ENCODE data around the gene SOCS2. TPM values are rescaled to one million over a fixed set of nuclear protein-coding genes. Genes with fewer than 3 reads are reported as not detected.

Gene SOCS2
- polyA plus RNA-seq, 2 of the 4 experiments (the other 2 are of a cell fraction), result 21.8 to 22.2 TPM

- no peak for TF ChIP-seq HEYL (CRISPR knock-in tag; IDR thresholded peaks at IDR 0.05)
- no peak for TF ChIP-seq E2F6 (IDR thresholded peaks at IDR 0.05; ENCODE audit: borderline replicate concordance, low read depth)
- TF ChIP-seq RNF2 (IDR thresholded peaks at IDR 0.05; ENCODE audit: borderline replicate concordance, low read depth), result no peak
- no peak for TF ChIP-seq POLR2A (IDR thresholded peaks at IDR 0.05; ENCODE audit: low read length)
- TF ChIP-seq RAD21 (conservative IDR thresholded peaks at IDR 0.05 in 1 of 2, IDR thresholded peaks at IDR 0.05 in 1 of 2), result no peak
- no peak for TF ChIP-seq KDM1A (IDR thresholded peaks at IDR 0.05; ENCODE audit: low read depth)
Measured at GRCh38 chr12:93595351-93595750, 22.9 kb downstream of the SOCS2 start (continued).

- no peak for FAIRE-seq
- H3K4me3 ChIP-seq, result no peak overlapping the region
- ChIA-PET POLR2A (no interaction called here), CTCF (interaction anchor here (1.7 kb wide), 1 partner anchor 27 kb away, joined by 4 read pairs; no protein-coding TSS in a partner anchor)
- no peak for ATAC-seq
- no peak overlapping the region for H3K27ac ChIP-seq
- H3K4me1 ChIP-seq, result no peaks in the 10 kb centered on the region
- 91% methylated on average over 2 of the region's 2 CpGs for WGBS (ENCODE audit: missing lambda C conversion rate)
- no peak overlapping the region for H3K4me2 ChIP-seq
- no peak for DNase-seq (ENCODE audit: low read depth in 1 of 2, low spot score in 1 of 2)
- no peaks in the 10 kb centered on the region for H3K9me3 ChIP-seq
- TF ChIP-seq JUN (IDR thresholded peaks at IDR 0.05) (no peak), MAZ (IDR thresholded peaks at IDR 0.05; ENCODE audit: borderline replicate concordance, low read depth, low read length) (no peak), MAFK (IDR thresholded peaks at IDR 0.05; ENCODE audit: partially characterized antibody) (no peak), ZFP36 (IDR thresholded peaks at IDR 0.05; ENCODE audit: borderline replicate concordance, partially characterized antibody) (no peak), BHLHE40 (IDR thresholded peaks at IDR 0.05; ENCODE audit: low read depth, low read length) (no peak), EHMT2 (IDR thresholded peaks at IDR 0.05; ENCODE audit: low read depth) (no peak), TP53 (CRISPR knock-in tag; IDR thresholded peaks at IDR 0.05) (no peak), CEBPB (IDR thresholded peaks at IDR 0.05) (no peak), CBX2 (IDR thresholded peaks at IDR 0.05; ENCODE audit: borderline replicate concordance, low read depth) (no peak), FOXS1 (CRISPR knock-in tag; IDR thresholded peaks at IDR 0.05) (no peak)
- TF ChIP-seq, protein P1, sequence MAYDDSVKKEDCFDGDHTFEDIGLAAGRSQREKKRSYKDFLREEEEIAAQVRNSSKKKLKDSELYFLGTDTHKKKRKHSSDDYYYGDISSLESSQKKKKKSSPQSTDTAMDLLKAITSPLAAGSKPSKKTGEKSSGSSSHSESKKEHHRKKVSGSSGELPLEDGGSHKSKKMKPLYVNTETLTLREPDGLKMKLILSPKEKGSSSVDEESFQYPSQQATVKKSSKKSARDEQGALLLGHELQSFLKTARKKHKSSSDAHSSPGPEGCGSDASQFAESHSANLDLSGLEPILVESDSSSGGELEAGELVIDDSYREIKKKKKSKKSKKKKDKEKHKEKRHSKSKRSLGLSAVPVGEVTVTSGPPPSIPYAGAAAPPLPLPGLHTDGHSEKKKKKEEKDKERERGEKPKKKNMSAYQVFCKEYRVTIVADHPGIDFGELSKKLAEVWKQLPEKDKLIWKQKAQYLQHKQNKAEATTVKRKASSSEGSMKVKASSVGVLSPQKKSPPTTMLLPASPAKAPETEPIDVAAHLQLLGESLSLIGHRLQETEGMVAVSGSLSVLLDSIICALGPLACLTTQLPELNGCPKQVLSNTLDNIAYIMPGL (CRISPR knock-in tag; IDR thresholded peaks at IDR 0.05; ENCODE audit: borderline replicate concordance), result no peak
Measured at GRCh38 chr12:93597608-93598007, 25.1 kb downstream of the SOCS2 start.

DNA sequence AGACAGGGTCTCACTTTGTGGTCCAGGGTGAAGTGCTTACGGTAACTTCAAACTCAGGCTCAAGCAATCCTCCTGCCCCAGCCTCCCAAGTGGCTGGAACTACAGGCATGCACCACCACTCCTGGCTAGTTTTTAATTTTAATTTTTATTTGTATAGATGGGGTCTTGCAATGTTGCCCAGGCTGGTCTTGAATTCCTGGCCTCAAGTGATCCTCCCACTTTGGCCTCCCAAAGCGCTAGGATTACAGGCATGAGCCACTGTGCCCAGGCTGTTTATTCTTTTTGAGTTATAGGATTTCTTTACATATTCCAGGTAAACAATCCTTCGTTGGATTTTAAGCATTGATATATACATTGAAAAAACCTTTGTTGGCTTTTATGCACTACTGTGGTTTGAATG, 26.7 kb downstream of the SOCS2 start:
- ChIA-PET CTCF (interaction anchor here (1.7 kb wide), 1 partner anchor 26 kb away, joined by 4 read pairs; no protein-coding TSS in a partner anchor), POLR2A (no interaction called here)
- FAIRE-seq, result no peak
- no peak for ATAC-seq
- Histone ChIP-seq H3K27ac (no peak overlapping the region), H3K9me3 (no peaks in the 10 kb centered on the region), H3K4me2 (no peak overlapping the region), H3K4me3 (no peak overlapping the region), H3K4me1 (no peaks in the 10 kb centered on the region)
- DNase-seq (ENCODE audit: low read depth in 1 of 2, low spot score in 1 of 2), result no peak
- TF ChIP-seq MAFK (IDR thresholded peaks at IDR 0.05; ENCODE audit: partially characterized antibody) (no peak), BHLHE40 (IDR thresholded peaks at IDR 0.05; ENCODE audit: low read depth, low read length) (no peak), KDM5A (IDR thresholded peaks at IDR 0.05) (no peak), CHD4 (IDR thresholded peaks at IDR 0.05; ENCODE audit: borderline replicate concordance) (no peak), CEBPB (IDR thresholded peaks at IDR 0.05) (no peak), RNF2 (IDR thresholded peaks at IDR 0.05; ENCODE audit: borderline replicate concordance, low read depth) (no peak), FOSB (CRISPR knock-in tag; IDR thresholded peaks at IDR 0.05) (no peak), FOSL2 (IDR thresholded peaks at IDR 0.05) (no peak), FOSL2 (CRISPR knock-in tag; IDR thresholded peaks at IDR 0.05) (no peak), KDM1A (IDR thresholded peaks at IDR 0.05; ENCODE audit: low read depth) (no peak), TFCP2L1 (CRISPR knock-in tag; IDR thresholded peaks at IDR 0.05) (no peak), SREBF2 (IDR thresholded peaks at IDR 0.05) (no peak), EHMT2 (IDR thresholded peaks at IDR 0.05; ENCODE audit: low read depth) (no peak), HDAC2 (IDR thresholded peaks at IDR 0.05) (no peak), ZSCAN20 (CRISPR knock-in tag; IDR thresholded peaks at IDR 0.05) (no peak), ZC3H11A (IDR thresholded peaks at IDR 0.05) (no peak), RCOR1 (IDR thresholded peaks at IDR 0.05; ENCODE audit: low read depth, low read length) (no peak), EHF (CRISPR knock-in tag; IDR thresholded peaks at IDR 0.05) (no peak), HEYL (CRISPR knock-in tag; IDR thresholded peaks at IDR 0.05) (no peak), JUN (IDR thresholded peaks at IDR 0.05) (no peak)
- TF ChIP-seq, protein P2, sequence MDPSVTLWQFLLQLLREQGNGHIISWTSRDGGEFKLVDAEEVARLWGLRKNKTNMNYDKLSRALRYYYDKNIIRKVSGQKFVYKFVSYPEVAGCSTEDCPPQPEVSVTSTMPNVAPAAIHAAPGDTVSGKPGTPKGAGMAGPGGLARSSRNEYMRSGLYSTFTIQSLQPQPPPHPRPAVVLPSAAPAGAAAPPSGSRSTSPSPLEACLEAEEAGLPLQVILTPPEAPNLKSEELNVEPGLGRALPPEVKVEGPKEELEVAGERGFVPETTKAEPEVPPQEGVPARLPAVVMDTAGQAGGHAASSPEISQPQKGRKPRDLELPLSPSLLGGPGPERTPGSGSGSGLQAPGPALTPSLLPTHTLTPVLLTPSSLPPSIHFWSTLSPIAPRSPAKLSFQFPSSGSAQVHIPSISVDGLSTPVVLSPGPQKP (IDR thresholded peaks at IDR 0.05; ENCODE audit: low read depth, low read length), result no peak
- 85% methylated on average over 3 of the region's 3 CpGs for WGBS (ENCODE audit: missing lambda C conversion rate)
